Parathyroid adenoma (tissue), 2 donors: ENCODE measurements around the gene FEM1B.

Source experiments
- H2AFZ ChIP-seq: fragments of 300-600 bp; sonication (generic); one replicate; pipeline ENCODE4 v1.7.0; 2017; ENCODE audit warnings: antibody characterized with exemption, mild to moderate bottlenecking
- H3K27ac ChIP-seq: fragments of 300-600 bp; sonication (generic); one replicate; pipeline ENCODE4 v1.7.0; 2017
- H3K27me3 ChIP-seq: fragments of 300-600 bp; sonication (generic); one replicate; pipeline ENCODE4 v1.7.0; 2017; ENCODE audit warnings: low read length; ENCODE audit not compliant: control insufficient read depth, insufficient read depth
- H3K36me3 ChIP-seq: fragments of 300-600 bp; sonication (generic); one replicate; pipeline ENCODE4 v1.7.0; 2017; ENCODE audit warnings: low read length; ENCODE audit not compliant: control insufficient read depth, insufficient read depth
- H3K4me1 ChIP-seq: fragments of 300-600 bp; sonication (generic); one replicate; pipeline ENCODE4 v1.7.0; 2017; ENCODE audit warnings: control low read depth
- H3K4me2 ChIP-seq: fragments of 300-600 bp; sonication (generic); one replicate; pipeline ENCODE4 v1.7.0; 2017; ENCODE audit warnings: low read length
- H3K4me3 ChIP-seq: fragments of 300-600 bp; sonication (generic); one replicate; pipeline ENCODE4 v1.7.0; 2017; ENCODE audit warnings: low read depth, low read length
- H3K79me2 ChIP-seq: fragments of 300-600 bp; sonication (generic); one replicate; pipeline ENCODE4 v1.7.0; 2017; ENCODE audit warnings: control low read depth
- H3K9ac ChIP-seq: fragments of 300-600 bp; sonication (generic); one replicate; pipeline ENCODE4 v1.7.0; 2017; ENCODE audit warnings: mild to moderate bottlenecking
- H3K9me3 ChIP-seq: fragments of 300-600 bp; sonication (generic); one replicate; pipeline ENCODE4 v1.7.0; 2017; ENCODE audit warnings: low read length; ENCODE audit not compliant: control insufficient read depth
- TF ChIP-seq, protein P1 (sequence below): fragments of 300-600 bp; sonication (generic); IDR thresholded peaks from one replicate; pipeline ENCODE4 v1.7.0; 2017; ENCODE audit warnings: antibody characterized with exemption, mild to moderate bottlenecking
- donor health status: primary hyperparathyroidism.

The FEM1B gene

DNA sequence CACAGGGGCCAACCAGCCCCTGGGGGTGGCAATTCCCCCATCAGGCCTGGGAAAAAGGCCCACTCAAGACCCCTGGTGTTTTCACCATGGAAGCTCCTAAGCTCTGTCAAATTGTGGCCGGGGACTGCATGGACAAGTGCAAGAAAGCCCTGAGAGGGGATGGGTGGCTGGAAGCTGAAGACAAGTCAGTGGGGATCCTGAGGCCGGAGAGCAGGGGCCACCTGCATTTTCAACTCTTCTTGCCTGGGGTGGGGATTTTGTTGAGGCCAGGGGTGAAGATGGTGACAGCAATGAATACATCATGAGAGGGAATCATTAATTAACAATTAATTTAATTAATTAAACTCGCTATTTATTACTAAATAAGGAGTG, 33.9 kb downstream of the FEM1B start:
- Histone ChIP-seq H3K27ac (no peak overlapping the region), H2AFZ (no peak overlapping the region), H3K4me1 (no peaks in the 10 kb centered on the region), H3K4me2 (no peak overlapping the region), H3K9me3 (no peaks in the 10 kb centered on the region), H3K4me3 (no peak overlapping the region), H3K79me2 (no peaks in the 10 kb centered on the region), H3K27me3 (no peaks in the 10 kb centered on the region), H3K9ac (no peak overlapping the region), H3K36me3 (no peaks in the 10 kb centered on the region)
- TF ChIP-seq, protein P1, sequence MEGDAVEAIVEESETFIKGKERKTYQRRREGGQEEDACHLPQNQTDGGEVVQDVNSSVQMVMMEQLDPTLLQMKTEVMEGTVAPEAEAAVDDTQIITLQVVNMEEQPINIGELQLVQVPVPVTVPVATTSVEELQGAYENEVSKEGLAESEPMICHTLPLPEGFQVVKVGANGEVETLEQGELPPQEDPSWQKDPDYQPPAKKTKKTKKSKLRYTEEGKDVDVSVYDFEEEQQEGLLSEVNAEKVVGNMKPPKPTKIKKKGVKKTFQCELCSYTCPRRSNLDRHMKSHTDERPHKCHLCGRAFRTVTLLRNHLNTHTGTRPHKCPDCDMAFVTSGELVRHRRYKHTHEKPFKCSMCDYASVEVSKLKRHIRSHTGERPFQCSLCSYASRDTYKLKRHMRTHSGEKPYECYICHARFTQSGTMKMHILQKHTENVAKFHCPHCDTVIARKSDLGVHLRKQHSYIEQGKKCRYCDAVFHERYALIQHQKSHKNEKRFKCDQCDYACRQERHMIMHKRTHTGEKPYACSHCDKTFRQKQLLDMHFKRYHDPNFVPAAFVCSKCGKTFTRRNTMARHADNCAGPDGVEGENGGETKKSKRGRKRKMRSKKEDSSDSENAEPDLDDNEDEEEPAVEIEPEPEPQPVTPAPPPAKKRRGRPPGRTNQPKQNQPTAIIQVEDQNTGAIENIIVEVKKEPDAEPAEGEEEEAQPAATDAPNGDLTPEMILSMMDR: no peak

- Histone ChIP-seq H3K4me3 (no peak overlapping the region), H3K27ac (no peak overlapping the region), H3K36me3 (no peaks in the 10 kb centered on the region), H3K27me3 (no peaks in the 10 kb centered on the region), H3K79me2 (no peaks in the 10 kb centered on the region), H3K4me1 (no peaks in the 10 kb centered on the region), H2AFZ (no peak overlapping the region), H3K4me2 (no peak overlapping the region), H3K9me3 (no peaks in the 10 kb centered on the region), H3K9ac (no peak overlapping the region)
- TF ChIP-seq, protein P1: no peak
Measured at GRCh38 chr15:68311859-68312557, 34.5 kb downstream of the FEM1B start.

GRCh38 chr15:68312701-68313204, 35.2 kb downstream of the FEM1B start:
- Histone ChIP-seq H3K9me3 (no peaks in the 10 kb centered on the region), H2AFZ (no peak overlapping the region), H3K36me3 (no peaks in the 10 kb centered on the region), H3K79me2 (no peaks in the 10 kb centered on the region), H3K27ac (no peak overlapping the region), H3K9ac (no peak overlapping the region), H3K4me2 (no peak overlapping the region), H3K4me1 (no peaks in the 10 kb centered on the region), H3K27me3 (no peaks in the 10 kb centered on the region), H3K4me3 (no peak overlapping the region)
- TF ChIP-seq, protein P1: no peak

DNA sequence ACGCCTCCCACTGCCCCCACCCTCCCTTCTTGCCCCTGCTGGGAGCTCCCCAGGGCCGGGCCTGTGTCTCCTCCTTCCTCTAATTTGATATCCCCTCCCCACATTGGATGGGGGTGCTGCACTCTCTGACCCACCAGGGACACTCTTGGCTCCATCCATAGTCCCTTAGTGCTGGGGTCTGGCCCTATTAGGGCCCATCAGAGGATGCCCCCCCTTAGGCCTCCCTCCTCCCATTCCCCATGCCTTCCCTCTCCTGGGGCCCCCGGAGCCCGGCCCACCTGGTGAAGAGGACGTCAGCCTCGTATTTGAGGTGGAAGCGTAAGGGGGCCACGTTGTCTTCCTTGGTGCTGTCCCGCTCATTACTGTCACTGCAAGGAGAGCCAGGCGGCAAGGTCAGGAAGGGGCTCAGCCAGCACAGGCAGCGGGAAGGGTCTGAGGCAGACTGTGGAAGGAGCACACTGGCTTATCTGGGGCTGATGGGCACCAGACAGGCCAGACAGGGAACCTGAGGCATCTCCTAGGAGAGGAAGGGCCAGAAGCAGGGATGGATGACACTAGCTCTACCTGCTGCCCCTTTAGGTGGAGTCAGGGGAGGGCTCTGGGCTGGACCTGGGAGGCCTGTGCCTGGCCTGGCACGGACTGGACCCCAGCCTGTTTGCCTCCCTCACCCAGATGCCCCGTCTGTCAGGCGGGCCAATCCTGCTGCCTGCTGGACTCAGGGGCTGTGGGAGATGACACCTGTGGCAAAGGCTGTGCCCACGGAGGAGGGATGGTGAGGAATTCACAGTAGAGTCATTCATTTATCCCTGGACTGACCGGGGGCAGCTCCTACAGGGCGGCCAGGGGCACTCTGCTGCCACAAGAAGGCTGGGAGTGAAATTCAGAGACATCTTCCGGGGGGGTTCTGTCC, 36.2 kb downstream of the FEM1B start:
- Histone ChIP-seq H3K36me3 (no peaks in the 10 kb centered on the region), H3K9me3 (no peaks in the 10 kb centered on the region), H3K4me2 (no peak overlapping the region), H3K27ac (no peak overlapping the region), H3K4me1 (no peaks in the 10 kb centered on the region), H3K4me3 (no peak overlapping the region), H3K79me2 (no peaks in the 10 kb centered on the region), H2AFZ (no peak overlapping the region), H3K27me3 (no peaks in the 10 kb centered on the region), H3K9ac (no peak overlapping the region)
- TF ChIP-seq, protein P1: no peak
